Measurements from ENCODE around the gene PROZ.
"Not testable (repeated sequence)": the region's sequence is repeated elsewhere in the genome, so short reads cannot be mapped to it uniquely, and the experiment has no call there.

PROZ gene

GRCh38 chr13:113157929-113158747, at the start of gene PROZ:
PROZ (plus strand) TSS chr13:113158648; CDS start chr13:113158661, 13 bp downstream.
- DNase-seq (ENCODE audit: low spot score): no peak

GRCh38 chr13:113109151-113110047, 49.0 kb upstream of the PROZ start:
- DNase-seq (ENCODE audit: low spot score): no peak

GRCh38 chr13:113110048-113110851, 48.2 kb upstream of the PROZ start:
- DNase-seq (ENCODE audit: low spot score): no peak

GRCh38 chr13:113110852-113111315, 47.6 kb upstream of the PROZ start:
- DNase-seq (ENCODE audit: low spot score): no peak

GRCh38 chr13:113111821-113112220, 46.6 kb upstream of the PROZ start:
- DNase-seq (ENCODE audit: low spot score): not testable (repeated sequence)

GRCh38 chr13:113112475-113112874, 46.0 kb upstream of the PROZ start:
- not testable (repeated sequence) for DNase-seq (ENCODE audit: low spot score)

- DNase-seq (ENCODE audit: low spot score): no peak
These were observed 45.3 kb upstream of the PROZ start for GRCh38 chr13:113112893-113113845.

- no peak for DNase-seq (ENCODE audit: low spot score)
These were observed 44.6 kb upstream of the PROZ start for GRCh38 chr13:113113846-113114271.

- no peak for DNase-seq (ENCODE audit: low spot score)
These were observed 43.7 kb upstream of the PROZ start for GRCh38 chr13:113114511-113115362.

GRCh38 chr13:113115363-113116205, 42.9 kb upstream of the PROZ start:
- no peak for DNase-seq (ENCODE audit: low spot score)

GRCh38 chr13:113116206-113116800, 42.1 kb upstream of the PROZ start:
- no peak for DNase-seq (ENCODE audit: low spot score)

- no peak for DNase-seq (ENCODE audit: low spot score)
These were observed 41.6 kb upstream of the PROZ start for GRCh38 chr13:113116871-113117271.

- DNase-seq (ENCODE audit: low spot score): no peak
These were observed 41.0 kb upstream of the PROZ start for GRCh38 chr13:113117335-113117872.

GRCh38 chr13:113117911-113118260, 40.6 kb upstream of the PROZ start:
- DNase-seq (ENCODE audit: low spot score): no peak

GRCh38 chr13:113118261-113119021, 40.0 kb upstream of the PROZ start:
- DNase-seq (ENCODE audit: low spot score): no peak

- no peak for DNase-seq (ENCODE audit: low spot score)
These were observed 39.2 kb upstream of the PROZ start for GRCh38 chr13:113119166-113119821.

- DNase-seq (ENCODE audit: low spot score): no peak
These were observed 38.6 kb upstream of the PROZ start for GRCh38 chr13:113119822-113120189.

Data from RKO (cell line).